GM12864 (cell line): ENCODE data around the gene TRIM62.
A peak's percentile ranks its signal among the peaks of the same experiment; 100 is the strongest.
"Not testable (repeated sequence)": the region's sequence is repeated elsewhere in the genome, so short reads cannot be mapped to it uniquely, and the experiment has no call there.

ENCODE experiments used
- DNase-seq: peaks from one replicate; pipeline ENCODE4 v3.0.0-alpha.2; 2011; ENCODE audit warnings: low read depth
- H3K4me3 ChIP-seq: 2 replicates; pipeline ENCODE4 v1.5.1; 2011; ENCODE audit warnings: mild to moderate bottlenecking, low read depth, low read length, control low read depth
- CTCF ChIP-seq: IDR thresholded peaks from 2 replicates; pipeline ENCODE4 v1.5.1; 2011; ENCODE audit warnings: low read depth, mild to moderate bottlenecking, moderate library complexity, low read length, control low read depth, inconsistent platforms; ENCODE audit errors: missing control alignments

The TRIM62 gene

DNA sequence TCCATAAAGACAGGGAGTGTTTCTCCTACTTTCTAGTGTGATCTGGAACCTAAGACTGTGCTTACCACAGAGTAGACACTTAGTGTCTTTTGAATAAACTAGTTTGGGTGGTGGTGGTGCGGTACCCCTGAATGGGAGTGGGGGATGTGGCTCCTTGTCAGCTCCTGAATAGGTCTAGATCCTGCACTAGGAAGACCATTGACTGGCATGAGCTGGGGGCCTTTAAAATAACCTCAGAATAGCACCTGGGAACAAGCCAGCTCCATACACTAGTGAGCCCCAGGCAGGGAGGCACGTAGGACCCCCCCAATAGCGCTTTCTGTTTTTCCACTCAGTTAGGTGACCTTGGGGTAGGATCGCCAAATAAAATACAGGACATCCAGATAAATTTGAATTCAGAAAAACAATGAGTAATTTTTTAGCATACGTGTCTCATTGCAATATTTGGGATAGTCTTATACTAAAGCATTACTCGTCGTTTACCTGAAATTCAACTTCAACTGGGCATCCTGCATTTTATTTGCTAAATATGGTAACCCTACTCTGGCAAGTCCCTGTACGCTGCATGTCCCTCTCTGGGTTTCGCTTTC lies 55.3 kb downstream of the TRIM62 start:
- TF ChIP-seq CTCF = no peak
- H3K4me3 ChIP-seq = peak overlapping the region; percentile 90
- no peak for DNase-seq

DNA sequence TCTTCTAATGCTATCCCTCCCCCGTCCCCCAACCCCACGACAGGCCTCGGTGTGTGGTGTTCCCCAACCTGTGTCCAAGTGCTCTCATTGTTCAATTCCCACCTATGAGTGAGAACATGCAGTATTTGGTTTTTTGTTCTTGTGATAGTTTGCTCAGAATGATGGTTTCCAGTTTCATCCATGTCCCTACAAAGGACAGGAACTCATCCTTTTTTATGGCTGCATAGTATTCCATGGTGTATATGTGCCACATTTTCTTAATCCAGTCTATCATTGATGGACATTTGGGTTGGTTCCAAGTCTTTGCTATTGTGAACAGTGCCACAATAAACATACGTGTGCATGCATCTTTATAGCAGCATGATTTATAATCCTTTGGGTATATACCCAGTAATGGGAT lies 57.2 kb downstream of the TRIM62 start:
- H3K4me3 ChIP-seq, DNase-seq: not testable (repeated sequence)

- H3K4me3 ChIP-seq = no peak overlapping the region
- TF ChIP-seq CTCF = no peak
- DNase-seq = no peak
These were observed 58.6 kb downstream of the TRIM62 start for GRCh38 chr1:33123266-33123665.

- no peak for TF ChIP-seq CTCF
- no peak overlapping the region for H3K4me3 ChIP-seq
- DNase-seq = no peak
These were observed 59.2 kb downstream of the TRIM62 start for GRCh38 chr1:33122483-33123178.

DNA sequence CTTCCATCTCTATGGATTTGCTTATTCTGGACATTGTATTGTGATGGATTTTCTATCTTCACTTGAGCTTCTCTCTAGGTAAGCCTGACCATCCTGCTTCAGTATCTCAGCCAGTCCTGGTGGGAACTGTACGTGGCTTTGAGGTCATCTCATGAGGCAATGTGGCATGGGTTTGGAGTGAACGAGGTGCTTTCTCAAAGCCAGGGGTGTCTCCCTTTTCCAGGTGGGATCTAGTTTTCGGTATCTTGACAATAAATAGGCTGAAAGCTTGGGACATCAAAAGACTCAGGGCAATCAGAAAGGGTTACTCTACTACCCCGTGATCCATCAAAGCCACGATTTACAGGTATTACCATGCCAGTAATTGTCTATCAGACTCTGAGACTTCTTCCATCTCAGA lies 60.1 kb downstream of the TRIM62 start:
- no peak overlapping the region for H3K4me3 ChIP-seq
- TF ChIP-seq CTCF = no peak
- DNase-seq = no peak

DNA sequence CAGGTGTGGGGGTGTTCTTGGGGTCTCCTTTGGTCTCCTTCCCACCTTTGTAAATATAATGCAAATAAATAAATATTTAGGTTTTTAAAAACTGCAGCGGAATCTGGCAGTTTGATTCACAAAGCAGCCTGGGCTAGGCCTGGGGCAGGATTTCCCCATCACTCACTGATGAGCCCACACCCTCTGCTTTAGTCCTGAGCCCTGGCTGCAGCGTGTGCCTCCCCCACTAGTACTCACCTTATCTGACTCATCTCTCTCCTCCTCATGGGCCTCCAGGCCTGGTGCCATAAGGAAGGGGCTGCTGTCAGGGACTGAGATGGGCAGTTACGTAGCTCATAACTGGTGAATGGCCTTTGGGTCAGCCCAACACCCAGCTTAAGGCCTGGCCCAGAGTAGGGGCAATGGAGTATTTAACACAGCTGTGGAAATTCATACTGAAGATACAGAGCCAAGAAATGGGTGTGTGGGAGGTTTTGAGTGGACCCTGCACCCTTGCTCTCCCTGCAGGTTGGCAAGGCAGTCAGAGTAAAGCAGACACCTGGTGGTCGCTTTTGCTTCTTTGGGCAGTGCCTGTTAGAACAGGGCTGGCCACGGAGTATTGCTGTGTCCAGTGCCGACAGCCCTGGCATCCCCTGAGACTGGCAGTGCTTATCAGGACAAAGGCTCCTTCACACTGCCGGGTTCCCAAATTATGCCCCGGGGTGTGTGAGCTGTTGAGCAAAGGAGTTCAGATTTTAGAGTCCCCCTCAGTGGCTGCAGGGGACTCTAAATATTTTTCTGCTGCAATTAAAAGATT lies 61.2 kb downstream of the TRIM62 start:
- DNase-seq = peak; percentile 55

More for the DNA sequence above, 61.2 kb downstream of the TRIM62 start:
- no peak for TF ChIP-seq CTCF
- peak overlapping the region; percentile 32; the same call in 1 of the 2 replicates for H3K4me3 ChIP-seq
